K562 (cell line): ENCODE results near the gene TTC13. TPM values are rescaled to one million over a fixed set of nuclear protein-coding genes. Genes with fewer than 3 reads are reported as not detected.

Source experiments
- ATAC-seq: fragments of 200-7000 bp; cut with Tn5 transposase; 3 replicates; pipeline ENCODE4 v1.9.1; 2020; ENCODE audit warnings: moderate library complexity
- BruUV-seq: library from RNA; stranded (reverse); fragments of 400-500 nt; replicated peaks from 2 replicates; lab custom pipeline; 2021; lab: Mats Ljungman, UMichigan
- CTCF ChIA-PET: fragments of 300-600 bp; formaldehyde crosslinking; extraction: SDS; loops from one replicate; lab custom pipeline; 2021; ENCODE audit warnings: low intra/inter-chr PET ratio; lab: Yijun Ruan, JAX
- POLR2A ChIA-PET: fragments of 300-600, 350-650 bp; sonication (Branson Sonifier 250); formaldehyde crosslinking; extraction: SDS; loops from one replicate; lab custom pipeline; 2021; ENCODE audit warnings: antibody characterized with exemption, inconsistent platforms; lab: Yijun Ruan, JAX
- DNase-seq, 4 experiments: peaks; one replicate each; pipeline versions ENCODE4 v3.0.0 to v3.0.0-alpha.2; 2011 to 2018; ENCODE audit warnings: low spot score in 3 of 4, mixed read lengths in 3 of 4; ENCODE audit errors: extremely low read depth in 1 of 4
- FAIRE-seq: peaks from 2 replicates; lab custom pipeline; 2011; peaks lifted over from hg19 to GRCh38; lab: Jason Lieb, UNC
- H2AFZ ChIP-seq: 2 replicates; pipeline ENCODE4 v1.6.0; 2011; ENCODE audit warnings: low read depth, low read length, control low read depth, inconsistent platforms
- H3K27ac ChIP-seq: fragments of 200-600 bp; 3 replicates; pipeline ENCODE4 v1.8.0; 2011; ENCODE audit warnings: low read depth, mild to moderate bottlenecking, control low read depth, inconsistent platforms, low read length, moderate library complexity, mixed read lengths; ENCODE audit errors: extremely low read depth
- H3K27me3 ChIP-seq, 2 experiments: fragments of 300-600 bp in 1 of 2; 2 replicates in 1 of 2; 3 replicates in 1 of 2; pipeline versions ENCODE4 v1.6.0 to v1.8.0; 2011; ENCODE audit warnings: inconsistent platforms in 2 of 2, low read length in 2 of 2, mild to moderate bottlenecking in 1 of 2, mixed read lengths in 1 of 2, moderate library complexity in 1 of 2; ENCODE audit not compliant: control insufficient read depth in 2 of 2, insufficient read depth in 2 of 2
- H3K36me3 ChIP-seq: fragments of 300-600 bp; 3 replicates; pipeline ENCODE4 v1.8.0; 2011; ENCODE audit warnings: mild to moderate bottlenecking, low read length, inconsistent platforms; ENCODE audit not compliant: control insufficient read depth, insufficient read depth
- H3K4me1 ChIP-seq, 2 experiments: fragments of 200-600 bp in 1 of 2; replicated peaks in 1 of 2; 2 replicates in 1 of 2; 3 replicates in 1 of 2; pipeline versions ENCODE4 v1.5.1 to v1.8.0; 2011; ENCODE audit warnings: inconsistent platforms in 2 of 2, low read length in 2 of 2, mild to moderate bottlenecking in 1 of 2, mixed read lengths in 1 of 2, moderate library complexity in 1 of 2; ENCODE audit not compliant: control insufficient read depth in 2 of 2, insufficient read depth in 2 of 2
- H3K4me2 ChIP-seq: 2 replicates; pipeline ENCODE4 v1.6.1; 2011; ENCODE audit warnings: low read length, control low read depth, inconsistent platforms, mixed read lengths; ENCODE audit not compliant: insufficient read depth
- H3K4me3 ChIP-seq: fragments of 200-600 bp; sonication (generic), shearing (Covaris generic); 2 replicates; pipeline ENCODE4 v1.5.1; 2016; ENCODE audit warnings: control low read depth, inconsistent platforms
- H3K79me2 ChIP-seq: fragments of 200-600 bp; 3 replicates; pipeline ENCODE4 v1.8.0; 2011; ENCODE audit warnings: low read length, inconsistent platforms; ENCODE audit not compliant: control insufficient read depth, insufficient read depth
- H3K9ac ChIP-seq, 2 experiments: 2 replicates each; pipeline versions ENCODE4 v1.6.0 to v1.6.1; 2011; ENCODE audit warnings: low read depth in 2 of 2, low read length in 2 of 2, control low read depth in 1 of 2, inconsistent platforms in 1 of 2, mild to moderate bottlenecking in 1 of 2, mixed read lengths in 1 of 2; ENCODE audit not compliant: insufficient read depth in 1 of 2
- H3K9me1 ChIP-seq: one replicate; pipeline ENCODE4 v1.6.0; 2011; ENCODE audit warnings: inconsistent platforms, mild to moderate bottlenecking, low read length, moderate library complexity; ENCODE audit not compliant: control insufficient read depth, insufficient read depth
- H3K9me3 ChIP-seq: replicated peaks from 2 replicates; pipeline ENCODE4 v1.5.1; 2011; ENCODE audit warnings: low read depth, low read length, inconsistent platforms; ENCODE audit not compliant: control insufficient read depth, insufficient read depth
- H4K20me1 ChIP-seq: replicated peaks from 2 replicates; pipeline ENCODE4 v1.6.1; 2011; ENCODE audit warnings: low read length, inconsistent platforms, mixed read lengths; ENCODE audit not compliant: control insufficient read depth, insufficient read depth
- DIDO1 ChIP-seq: fragments of 450-650 bp; IDR thresholded peaks from 2 replicates; pipeline ENCODE4 v1.6.1; 2016; ENCODE audit warnings: low read depth, missing biosample characterization, missing genetic modification characterization
- FIP1L1 ChIP-seq: fragments of 200-400 bp; formaldehyde crosslinking; IDR thresholded peaks from 2 replicates; pipeline ENCODE4 v1.6.1; 2018; ENCODE audit warnings: mild to moderate bottlenecking, low read depth, low read length; ENCODE audit not compliant: poor library complexity, severe bottlenecking
- POLR2A ChIP-seq: fragments of 450-650 bp; conservative IDR thresholded peaks from 2 replicates; pipeline ENCODE4 v1.6.1; 2016
- POLR2H ChIP-seq: IDR thresholded peaks from 2 replicates; pipeline ENCODE4 v1.6.1; 2016; ENCODE audit warnings: missing genetic modification characterization, low read depth, mild to moderate bottlenecking, control low read depth, missing compliant biosample characterization, moderate library complexity
- RAD51 ChIP-seq: fragments of 450-650 bp; IDR thresholded peaks from 2 replicates; pipeline ENCODE4 v1.7.1; 2016; ENCODE audit warnings: low read depth, mild to moderate bottlenecking, borderline replicate concordance
- RB1 ChIP-seq: fragments of 450-650 bp; IDR thresholded peaks from 2 replicates; pipeline ENCODE4 v1.6.1; 2017; ENCODE audit warnings: low read depth, mild to moderate bottlenecking
- RFX7 ChIP-seq: fragments of 250-450 bp; sonication (Bioruptor Pico); IDR thresholded peaks from 2 replicates; pipeline ENCODE4 v1.5.1; 2021; ENCODE audit warnings: mild to moderate bottlenecking
- SMARCB1 ChIP-seq: IDR thresholded peaks from 2 replicates; pipeline ENCODE4 v1.6.1; 2011; ENCODE audit warnings: improper control_type of control experiment, low read depth; ENCODE audit not compliant: insufficient read length
- ZNF274 ChIP-seq: IDR thresholded peaks from 2 replicates; pipeline ENCODE4 v1.6.1; 2011; ENCODE audit warnings: low read depth, mild to moderate bottlenecking, low read length, moderate library complexity, borderline replicate concordance
- ZSCAN32 ChIP-seq: fragments of 450-650 bp; formaldehyde crosslinking; IDR thresholded peaks from 2 replicates; pipeline ENCODE4 v1.4.0; 2020; ENCODE audit warnings: mild to moderate bottlenecking, moderate library complexity
- WGBS: fragments of 100-300 bp; shearing (Covaris generic); methylation state at CpG from one replicate; pipeline ENCODE4 v1.1.6; 2016; ENCODE audit warnings: low coverage, mixed read lengths; ENCODE audit not compliant: insufficient coverage; ENCODE audit errors: missing lambda C conversion rate; 5-methylcytosine and 5-hydroxymethylcytosine counted together
- in situ Hi-C: fragments of 300-500 bp; cut with MboI; formaldehyde crosslinking; loops from 4 replicates; pipeline ENCODE4 v1.15.0; 2018; ENCODE audit warnings: inconsistent platforms, mixed read lengths
- intact Hi-C: fragments of 100-400 bp; cut with micrococcal nuclease; formaldehyde crosslinking; loops from 2 replicates; pipeline ENCODE4 v1.14.2; 2022
- polyA plus RNA-seq, 8 experiments: library from polyadenylated mRNA; depleted of rRNA in 4 of 8; stranded (reverse) in 5 of 8; unstranded in 3 of 8; fragments of >200 nt; fragmentation: Nextera tagmentation in 2 of 8; fragmentation: Illumina TruSeq in 1 of 8; extraction: Ambion mirVana in 2 of 8; extraction: Trizol in 1 of 8; gene quantifications; 2 replicates each; pipeline versions ENCODE4 v1.2.1 to v1.2.3, GENCODE V29; 2011 to 2014; ENCODE audit warnings: inconsistent platforms in 1 of 8, missing spikeins in 1 of 8
- total RNA-seq, 7 experiments: library from RNA; depleted of rRNA in 6 of 7; stranded (reverse); fragments of >200 nt in 6 of 7; fragmentation: Illumina TruSeq in 2 of 7; extraction: Trizol in 2 of 7; gene quantifications; 2 replicates each; pipeline versions ENCODE4 v1.2.1 to v1.2.3, GENCODE V29; 2011 to 2021; ENCODE audit warnings: low replicate concordance in 1 of 7
- TF ChIP-seq, protein P1 (sequence below): fragments of 250-450 bp; sonication (Bioruptor Pico); IDR thresholded peaks from 2 replicates; pipeline ENCODE4 v1.6.1; 2021; ENCODE audit warnings: mild to moderate bottlenecking
- TF ChIP-seq, protein P2 (sequence below): fragments of 450-650 bp; formaldehyde crosslinking; IDR thresholded peaks from 2 replicates; pipeline ENCODE4 v1.4.0; 2020; ENCODE audit warnings: mild to moderate bottlenecking, moderate library complexity

Gene TTC13
- total and polyA plus RNA-seq, 9 of the 15 experiments (the other 6 are each of a cell fraction or from before 2014, with no cell fraction given), result 1.7 to 13.8 (median 9.6) TPM

DNA sequence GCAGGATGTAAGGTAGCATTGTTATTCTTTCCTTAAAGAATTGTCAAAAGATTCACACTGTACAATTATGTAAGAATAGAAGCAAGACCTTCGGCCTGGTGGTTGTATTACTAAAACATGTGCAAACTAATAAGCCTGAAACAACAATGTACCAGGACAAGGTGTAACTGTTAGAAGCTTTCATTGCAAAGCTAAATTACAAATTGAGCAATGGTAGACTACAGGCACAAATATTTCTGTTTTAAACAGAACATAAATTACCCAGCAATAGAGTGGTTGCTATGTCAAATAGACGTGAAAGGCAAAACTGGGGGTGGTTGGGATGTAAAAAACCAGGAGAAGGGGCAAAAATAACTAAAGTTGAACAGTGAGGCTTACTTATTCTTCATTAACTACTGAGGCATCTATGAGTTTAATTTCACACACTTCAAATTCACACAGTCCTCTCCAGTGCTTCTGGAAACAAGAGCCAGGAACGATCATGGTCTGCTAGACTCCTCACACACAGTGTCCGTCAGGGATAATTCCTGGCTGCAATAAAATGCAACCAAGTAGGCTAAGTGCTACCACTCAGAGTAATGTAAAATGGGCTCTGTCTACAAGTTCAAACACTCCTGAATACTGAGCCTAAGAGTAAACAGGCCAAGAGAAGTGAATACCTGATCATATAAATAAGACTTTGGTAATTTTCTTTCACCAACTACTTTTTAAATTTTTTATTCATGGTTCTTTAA lies 71.0 kb downstream of the TTC13 start:
- H3K9me1 ChIP-seq, result no peaks in the 10 kb centered on the region
- WGBS, result 61% methylated on average over 4 of the region's 4 CpGs
- ATAC-seq (no peak), DNase-seq (no peak), FAIRE-seq (no peak)
- no peaks in the 10 kb centered on the region for H3K79me2 ChIP-seq
- H3K4me2 ChIP-seq, result no peak overlapping the region
- intact Hi-C loops, result no loop called here
- no TSS peak for BruUV-seq
- no peaks in the 10 kb centered on the region for H4K20me1 ChIP-seq
- no peak overlapping the region for H3K9ac ChIP-seq
- H3K4me3 ChIP-seq, result no peak overlapping the region
- no peaks in the 10 kb centered on the region for H3K9me3 ChIP-seq
- no peak overlapping the region for H3K27ac ChIP-seq
- CTCF ChIA-PET, result no interaction called here
- peaks cover 0 to under 1% of the 10 kb centered on the region in 2 experiments; a peak in 1 of 5 replicates for H3K4me1 ChIP-seq
- POLR2A ChIA-PET, result interaction anchor here (1.0 to 4.1 kb wide), 2 partner anchors 12 to 39 kb away, joined by 3 to 17 read pairs; no protein-coding TSS in a partner anchor
- in situ Hi-C loops, result no loop called here
- no peaks in the 10 kb centered on the region for H3K27me3 ChIP-seq
- H3K36me3 ChIP-seq, result peaks cover 4% of the 10 kb centered on the region; the same call in 2 of the 3 replicates
- TF ChIP-seq RB1, result no peak
- no peak for TF ChIP-seq RFX7
- TF ChIP-seq, protein P1, sequence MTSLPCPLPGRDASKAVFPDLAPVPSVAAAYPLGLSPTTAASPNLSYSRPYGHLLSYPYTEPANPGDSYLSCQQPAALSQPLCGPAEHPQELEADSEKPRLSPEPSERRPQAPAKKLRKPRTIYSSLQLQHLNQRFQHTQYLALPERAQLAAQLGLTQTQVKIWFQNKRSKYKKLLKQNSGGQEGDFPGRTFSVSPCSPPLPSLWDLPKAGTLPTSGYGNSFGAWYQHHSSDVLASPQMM (CRISPR knock-in tag), result no peak
- TF ChIP-seq POLR2A, result no peak
- TF ChIP-seq RAD51, result no peak
- TF ChIP-seq SMARCB1, result no peak
- TF ChIP-seq ZSCAN32 (CRISPR knock-in tag), result no peak
- TF ChIP-seq, protein P2, sequence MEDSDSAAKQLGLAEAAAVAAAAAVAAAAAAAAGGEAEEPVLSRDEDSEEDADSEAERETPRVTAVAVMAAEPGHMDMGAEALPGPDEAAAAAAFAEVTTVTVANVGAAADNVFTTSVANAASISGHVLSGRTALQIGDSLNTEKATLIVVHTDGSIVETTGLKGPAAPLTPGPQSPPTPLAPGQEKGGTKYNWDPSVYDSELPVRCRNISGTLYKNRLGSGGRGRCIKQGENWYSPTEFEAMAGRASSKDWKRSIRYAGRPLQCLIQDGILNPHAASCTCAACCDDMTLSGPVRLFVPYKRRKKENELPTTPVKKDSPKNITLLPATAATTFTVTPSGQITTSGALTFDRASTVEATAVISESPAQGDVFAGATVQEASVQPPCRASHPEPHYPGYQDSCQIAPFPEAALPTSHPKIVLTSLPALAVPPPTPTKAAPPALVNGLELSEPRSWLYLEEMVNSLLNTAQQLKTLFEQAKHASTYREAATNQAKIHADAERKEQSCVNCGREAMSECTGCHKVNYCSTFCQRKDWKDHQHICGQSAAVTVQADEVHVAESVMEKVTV (CRISPR knock-in tag), result no peak
- TF ChIP-seq ZNF274, result no peak
- no peak for TF ChIP-seq DIDO1 (tag)
- TF ChIP-seq POLR2H, result no peak
- TF ChIP-seq FIP1L1, result no peak
- TF ChIP-seq, all 486 proteins: peak for 0
- H2AFZ ChIP-seq, result no peak overlapping the region
